ENCODE results near the gene MARCHF11. TPM values are rescaled to one million over a fixed set of nuclear protein-coding genes. Genes with fewer than 3 reads are reported as not detected.

MARCHF11 gene
- total RNA-seq, 6 experiments from 2014 or later: not detected

- Histone ChIP-seq H3K27me3 (no peaks in the 10 kb centered on the region), H3K9me3 (no peaks in the 10 kb centered on the region), H3K4me1 (no peaks in the 10 kb centered on the region), H3K4me3 (no peak overlapping the region), H3K27ac (no peak overlapping the region), H3K36me3 (no peaks in the 10 kb centered on the region)
- TF ChIP-seq POLR2A (IDR thresholded peaks at IDR 0.05): no peak
- no peak for TF ChIP-seq CTCF (IDR thresholded peaks at IDR 0.05)
- intact Hi-C loops (cut with DNase I): no loop called here
- ATAC-seq (no peak), DNase-seq (no peak)
- WGBS (ENCODE audit: insufficient coverage, low coverage, low lambda C conversion rate, missing lambda C conversion rate): 53% methylated on average over 2 of the region's 2 CpGs
Observed at GRCh38 chr5:16159636-16160035, 20.0 kb downstream of the MARCHF11 start.

GRCh38 chr5:16156152-16156551 lies 23.4 kb downstream of the MARCHF11 start:
- 64% methylated on average over 1 of the region's 1 CpG for WGBS (ENCODE audit: insufficient coverage, low coverage, low lambda C conversion rate, missing lambda C conversion rate)
- ATAC-seq: no peak
- no peak overlapping the region for H3K4me3 ChIP-seq

GRCh38 chr5:16152601-16153568 lies 26.7 kb downstream of the MARCHF11 start:
- DNase-seq (no peak), ATAC-seq (no peak)
- H3K4me1 ChIP-seq: no peaks in the 10 kb centered on the region
- H3K9me3 ChIP-seq: no peaks in the 10 kb centered on the region
- no peak for TF ChIP-seq POLR2A (IDR thresholded peaks at IDR 0.05)
- TF ChIP-seq CTCF (IDR thresholded peaks at IDR 0.05): no peak
- no peak overlapping the region for H3K27ac ChIP-seq
- 14% methylated on average over 3 of the region's 3 CpGs for WGBS (ENCODE audit: insufficient coverage, low coverage, low lambda C conversion rate, missing lambda C conversion rate)
- H3K36me3 ChIP-seq: no peaks in the 10 kb centered on the region
- H3K4me3 ChIP-seq: no peak overlapping the region
- no peaks in the 10 kb centered on the region for H3K27me3 ChIP-seq
- intact Hi-C loops (cut with DNase I): no loop called here

More at GRCh38 chr5:16156152-16156551, 23.4 kb downstream of the MARCHF11 start:
- Histone ChIP-seq H3K4me1 (no peaks in the 10 kb centered on the region), H3K9me3 (no peaks in the 10 kb centered on the region), H3K27me3 (no peaks in the 10 kb centered on the region), H3K27ac (no peak overlapping the region), H3K36me3 (no peaks in the 10 kb centered on the region)
- TF ChIP-seq CTCF (IDR thresholded peaks at IDR 0.05) (no peak), POLR2A (IDR thresholded peaks at IDR 0.05) (no peak)
- intact Hi-C loops (cut with DNase I): no loop called here
- DNase-seq: no peak

GRCh38 chr5:16149621-16150020 lies 30.0 kb downstream of the MARCHF11 start:
- TF ChIP-seq CTCF (IDR thresholded peaks at IDR 0.05): no peak
- no peak for TF ChIP-seq POLR2A (IDR thresholded peaks at IDR 0.05)
- H3K27ac ChIP-seq: no peak overlapping the region
- intact Hi-C loops (cut with DNase I): no loop called here
- ATAC-seq: no peak
- H3K9me3 ChIP-seq: no peaks in the 10 kb centered on the region
- H3K4me1 ChIP-seq: no peaks in the 10 kb centered on the region
- WGBS (ENCODE audit: insufficient coverage, low coverage, low lambda C conversion rate, missing lambda C conversion rate): 38% methylated on average over 3 of the region's 3 CpGs
- no peak for DNase-seq
- no peaks in the 10 kb centered on the region for H3K36me3 ChIP-seq
- no peak overlapping the region for H3K4me3 ChIP-seq
- H3K27me3 ChIP-seq: no peaks in the 10 kb centered on the region

All from right lobe of liver (tissue), 6 donors.